Vagina (tissue), 2 donors: ENCODE measurements around the gene IREB2. TPM values are rescaled to one million over a fixed set of nuclear protein-coding genes. Genes with fewer than 3 reads are reported as not detected.

Source experiments
- DNase-seq, 2 donors: peaks; one replicate each; pipeline ENCODE4 v3.0.0-alpha.2; 2017; ENCODE audit errors: extremely low spot score in 2 of 2
- H3K27ac ChIP-seq: fragments of 200-600 bp; sonication (generic); one replicate; pipeline ENCODE4 v1.5.1; 2019
- H3K27me3 ChIP-seq: fragments of 200-600 bp; sonication (generic); one replicate; pipeline ENCODE4 v1.5.1; 2019
- H3K36me3 ChIP-seq, 2 donors: fragments of 200-600 bp; sonication (generic); one replicate each; pipeline ENCODE4 v1.5.1; 2017 to 2019
- H3K4me1 ChIP-seq: fragments of 200-600 bp; sonication (generic); one replicate; pipeline ENCODE4 v1.5.1; 2019
- H3K4me3 ChIP-seq, 2 donors: fragments of 200-600 bp; sonication (generic); 1 replicate in 1 of 2; 2 replicates in 1 of 2; pipeline ENCODE4 v1.5.1; 2016 to 2019
- H3K9me3 ChIP-seq: fragments of 200-600 bp; sonication (generic); one replicate; pipeline ENCODE4 v1.5.1; 2019
- CTCF ChIP-seq, 3 experiments: fragments of 450-650 bp in 2 of 3; fragments of 200-600 bp in 1 of 3; sonication (generic) in 1 of 3; IDR thresholded peaks; one replicate each; pipeline ENCODE4 v1.5.1; 2017 to 2019; ENCODE audit warnings: antibody characterized with exemption in 3 of 3, mild to moderate bottlenecking in 2 of 3, moderate library complexity in 2 of 3
- POLR2A ChIP-seq, 2 donors: fragments of 450-650 bp; IDR thresholded peaks; one replicate each; pipeline ENCODE4 v1.6.1; 2017; ENCODE audit warnings: antibody characterized with exemption in 2 of 2, mild to moderate bottlenecking in 2 of 2, moderate library complexity in 2 of 2
- POLR2AphosphoS5 ChIP-seq, 2 donors: sonication (generic); formaldehyde crosslinking; IDR thresholded peaks; one replicate each; pipeline ENCODE4 v1.9.0; 2017; ENCODE audit warnings: antibody characterized with exemption in 2 of 2, mild to moderate bottlenecking in 2 of 2, low read depth in 1 of 2; ENCODE audit not compliant: insufficient read depth in 1 of 2
- intact Hi-C: fragments of 100-400 bp; cut with DNase I; formaldehyde crosslinking; loops from one replicate; pipeline ENCODE4 v1.15.1; 2023
- total RNA-seq: library from RNA; depleted of rRNA; stranded (reverse); fragments of >200 nt; gene quantifications from one replicate; pipeline ENCODE4 v1.2.3, GENCODE V29; 2016

The IREB2 gene
- total RNA-seq, 1 donor from 2014 or later = 40.8 TPM

DNA sequence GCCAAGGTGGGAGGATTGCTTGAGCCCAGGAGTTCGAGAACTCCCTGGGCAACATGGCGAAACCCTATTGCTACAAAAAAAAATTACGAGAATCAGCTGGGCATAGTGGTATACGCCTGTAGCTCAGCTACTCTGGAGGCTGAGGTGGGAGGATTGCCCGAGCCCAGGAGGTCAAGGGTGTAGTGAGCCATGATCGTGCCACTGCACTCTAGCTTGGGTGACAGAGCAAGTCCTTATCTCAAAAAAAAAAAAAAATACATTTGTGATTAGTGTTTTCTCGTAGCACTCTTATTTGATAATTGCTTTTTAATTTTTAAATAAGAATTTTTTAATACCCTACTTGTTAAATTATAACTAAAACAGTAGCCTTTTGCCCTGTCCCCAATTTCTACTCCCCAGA lies 18.4 kb downstream of the IREB2 start:
- intact Hi-C loops = no loop called here
- TF ChIP-seq POLR2A (IDR thresholded peaks at IDR 0.05) = no peak
- no peak for TF ChIP-seq POLR2AphosphoS5 (IDR thresholded peaks at IDR 0.05; ENCODE audit: insufficient read depth in 1 of 2, low read depth in 1 of 2)
- TF ChIP-seq CTCF (IDR thresholded peaks at IDR 0.05) = no peak
- peak overlapping the region; percentile 53 for H3K27ac ChIP-seq
- H3K4me1 ChIP-seq = peaks cover 87% of the 10 kb centered on the region
- DNase-seq = no peak
- no peak overlapping the region for H3K4me3 ChIP-seq
- H3K36me3 ChIP-seq = no peaks in the 10 kb centered on the region
- no peaks in the 10 kb centered on the region for H3K9me3 ChIP-seq
- H3K27me3 ChIP-seq = no peaks in the 10 kb centered on the region

DNA sequence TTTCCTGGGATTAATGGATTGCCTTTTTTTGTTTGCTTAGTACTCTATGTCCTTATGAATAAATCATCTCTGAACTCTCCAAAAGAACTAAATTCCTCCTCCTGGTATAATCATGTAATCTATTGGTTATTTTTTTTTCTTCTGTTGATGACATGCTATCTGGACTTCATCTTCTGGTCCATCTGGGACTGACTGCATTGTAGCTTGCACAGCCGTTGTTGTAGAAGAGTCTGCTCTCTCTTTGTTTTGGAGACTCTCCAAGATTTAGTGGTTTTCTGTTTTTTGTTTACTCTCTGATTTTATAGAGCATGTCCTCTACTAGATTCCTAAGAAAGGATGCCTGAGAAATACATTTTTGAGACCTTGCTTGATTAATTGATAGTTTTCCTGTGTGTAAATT lies 19.1 kb downstream of the IREB2 start:
- Histone ChIP-seq H3K27me3 (no peaks in the 10 kb centered on the region), H3K4me3 (no peak overlapping the region), H3K36me3 (no peaks in the 10 kb centered on the region), H3K27ac (peak overlapping the region; percentile 67), H3K9me3 (no peaks in the 10 kb centered on the region), H3K4me1 (peaks cover 83% of the 10 kb centered on the region)
- TF ChIP-seq POLR2AphosphoS5 (IDR thresholded peaks at IDR 0.05; ENCODE audit: insufficient read depth in 1 of 2, low read depth in 1 of 2) (no peak), CTCF (IDR thresholded peaks at IDR 0.05) (no peak), POLR2A (IDR thresholded peaks at IDR 0.05) (no peak)
- DNase-seq = no peak
- intact Hi-C loops = no loop called here

DNA sequence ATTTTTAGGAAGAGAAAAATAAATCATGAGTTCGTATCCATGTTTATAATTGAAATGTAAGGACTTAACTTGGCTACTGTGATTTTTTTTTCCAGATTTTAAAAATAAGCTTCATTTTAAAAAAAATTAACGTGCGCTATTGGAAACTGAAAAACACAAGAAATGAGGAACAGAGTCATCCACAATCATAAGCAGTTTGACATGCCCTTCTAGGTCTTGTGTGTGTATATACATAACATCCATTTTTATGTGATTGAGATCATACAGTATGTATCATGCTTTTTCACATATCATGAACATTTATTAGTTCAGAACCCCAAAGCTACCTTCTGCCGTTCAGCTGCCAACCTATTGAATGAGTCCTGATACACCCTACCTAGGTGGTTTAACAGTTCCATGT lies 22.7 kb downstream of the IREB2 start:
- no peak overlapping the region for H3K27ac ChIP-seq
- intact Hi-C loops = loop anchor here (10.0 kb wide), 1 partner anchor 1096 kb away; no protein-coding TSS in a partner anchor
- no peaks in the 10 kb centered on the region for H3K9me3 ChIP-seq
- no peak overlapping the region for H3K4me3 ChIP-seq
- TF ChIP-seq POLR2AphosphoS5 (IDR thresholded peaks at IDR 0.05; ENCODE audit: insufficient read depth in 1 of 2, low read depth in 1 of 2) (no peak), POLR2A (IDR thresholded peaks at IDR 0.05) (no peak), CTCF (IDR thresholded peaks at IDR 0.05) (no peak)
- H3K4me1 ChIP-seq = peaks cover 53% of the 10 kb centered on the region
- no peak for DNase-seq
- no peaks in the 10 kb centered on the region for H3K27me3 ChIP-seq
- H3K36me3 ChIP-seq = peaks cover 0 to 26% of the 10 kb centered on the region in 2 donors

- H3K27ac ChIP-seq = peak overlapping the region; percentile 8
- H3K36me3 ChIP-seq = peaks cover 0 to 32% of the 10 kb centered on the region in 2 donors
- H3K4me1 ChIP-seq = peaks cover 53% of the 10 kb centered on the region
- H3K4me3 ChIP-seq = no peak overlapping the region
- H3K27me3 ChIP-seq = no peaks in the 10 kb centered on the region
- no peaks in the 10 kb centered on the region for H3K9me3 ChIP-seq
- no peak for DNase-seq
- intact Hi-C loops = loop anchor here (10.0 kb wide), 1 partner anchor 1097 kb away; no protein-coding TSS in a partner anchor
- TF ChIP-seq POLR2AphosphoS5 (IDR thresholded peaks at IDR 0.05; ENCODE audit: insufficient read depth in 1 of 2, low read depth in 1 of 2) (no peak), POLR2A (IDR thresholded peaks at IDR 0.05) (no peak), CTCF (IDR thresholded peaks at IDR 0.05) (no peak)
Observed at GRCh38 chr15:78461171-78461888, 23.3 kb downstream of the IREB2 start.

DNA sequence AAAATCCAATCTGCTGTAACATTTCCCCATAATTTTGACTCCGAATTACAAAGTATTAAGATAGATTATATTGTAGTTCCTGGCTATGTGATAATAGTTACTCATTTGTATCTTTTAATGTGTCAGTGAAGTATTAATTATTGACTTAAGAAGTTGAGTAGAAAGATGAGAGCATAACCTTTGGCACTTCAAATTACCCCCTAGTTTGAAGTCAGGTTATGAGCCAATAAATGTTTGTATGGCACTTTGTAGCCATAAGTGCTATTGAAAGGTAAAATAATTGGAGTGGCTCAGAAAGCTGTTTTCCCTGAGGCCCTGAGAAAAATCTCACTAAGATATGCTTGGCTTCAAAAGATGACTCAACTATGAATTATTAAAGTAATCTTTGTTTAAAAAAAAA lies 31.0 kb downstream of the IREB2 start:
- no peak for TF ChIP-seq POLR2AphosphoS5 (IDR thresholded peaks at IDR 0.05; ENCODE audit: insufficient read depth in 1 of 2, low read depth in 1 of 2)
- TF ChIP-seq POLR2A (IDR thresholded peaks at IDR 0.05) = no peak
- no peak for TF ChIP-seq CTCF (IDR thresholded peaks at IDR 0.05)
- H3K4me1 ChIP-seq = peaks cover 14% of the 10 kb centered on the region
- H3K9me3 ChIP-seq = no peaks in the 10 kb centered on the region
- no peaks in the 10 kb centered on the region for H3K27me3 ChIP-seq
- no peak overlapping the region for H3K27ac ChIP-seq
- H3K4me3 ChIP-seq = no peak overlapping the region
- peaks cover 0 to 70% of the 10 kb centered on the region in 2 donors for H3K36me3 ChIP-seq
- intact Hi-C loops = loop anchor here (10.0 kb wide), 1 partner anchor 1104 kb away; no protein-coding TSS in a partner anchor
- no peak for DNase-seq
